Glutamatergic neuron (in vitro differentiated cells): ENCODE results near the gene DMRT1. TPM values are rescaled to one million over a fixed set of nuclear protein-coding genes. Genes with fewer than 3 reads are reported as not detected.

ENCODE experiments used
- DNase-seq: peaks from one replicate; pipeline ENCODE4 v3.0.0; 2022
- H3K27ac Mint-ChIP-seq: one replicate; pipeline ENCODE4 v1.8.0; 2020; ENCODE audit warnings: mild to moderate bottlenecking, mixed read lengths, inconsistent platforms; ENCODE audit not compliant: unreplicated experiment
- H3K27me3 Mint-ChIP-seq: one replicate; pipeline ENCODE4 v1.8.0; 2020; ENCODE audit warnings: mild to moderate bottlenecking, moderate library complexity, mixed read lengths, inconsistent platforms; ENCODE audit not compliant: unreplicated experiment
- H3K36me3 Mint-ChIP-seq: one replicate; pipeline ENCODE4 v1.8.0; 2020; ENCODE audit warnings: mild to moderate bottlenecking, mixed read lengths, inconsistent platforms; ENCODE audit not compliant: unreplicated experiment
- H3K4me1 Mint-ChIP-seq: one replicate; pipeline ENCODE4 v1.8.0; 2020; ENCODE audit warnings: mild to moderate bottlenecking, low read depth, mixed read lengths, inconsistent platforms; ENCODE audit not compliant: unreplicated experiment
- H3K4me3 Mint-ChIP-seq: one replicate; pipeline ENCODE4 v1.8.0; 2020; ENCODE audit warnings: mild to moderate bottlenecking, mixed read lengths, inconsistent platforms; ENCODE audit not compliant: unreplicated experiment
- H3K9me3 Mint-ChIP-seq: one replicate; pipeline ENCODE4 v1.8.0; 2020; ENCODE audit warnings: mild to moderate bottlenecking, moderate library complexity, mixed read lengths, inconsistent platforms; ENCODE audit not compliant: unreplicated experiment
- total RNA-seq: library from RNA; stranded (reverse); fragmentation: NEBNext Ultra II Directional; extraction: Animal tissue kit (Norgen Biotek cat#: 25700); gene quantifications from one replicate; pipeline ENCODE4 v1.2.1, GENCODE V29; 2021; ENCODE audit not compliant: unreplicated experiment
- TF ChIP-seq, protein P1 (sequence below): fragments of 200-600 bp; sonication (generic); IDR thresholded peaks from one replicate; pipeline ENCODE4 v1.5.0; 2021; ENCODE audit not compliant: partially characterized antibody, unreplicated experiment

Gene DMRT1
- total RNA-seq, 1 donor from 2014 or later, result 0.25 TPM

DNA sequence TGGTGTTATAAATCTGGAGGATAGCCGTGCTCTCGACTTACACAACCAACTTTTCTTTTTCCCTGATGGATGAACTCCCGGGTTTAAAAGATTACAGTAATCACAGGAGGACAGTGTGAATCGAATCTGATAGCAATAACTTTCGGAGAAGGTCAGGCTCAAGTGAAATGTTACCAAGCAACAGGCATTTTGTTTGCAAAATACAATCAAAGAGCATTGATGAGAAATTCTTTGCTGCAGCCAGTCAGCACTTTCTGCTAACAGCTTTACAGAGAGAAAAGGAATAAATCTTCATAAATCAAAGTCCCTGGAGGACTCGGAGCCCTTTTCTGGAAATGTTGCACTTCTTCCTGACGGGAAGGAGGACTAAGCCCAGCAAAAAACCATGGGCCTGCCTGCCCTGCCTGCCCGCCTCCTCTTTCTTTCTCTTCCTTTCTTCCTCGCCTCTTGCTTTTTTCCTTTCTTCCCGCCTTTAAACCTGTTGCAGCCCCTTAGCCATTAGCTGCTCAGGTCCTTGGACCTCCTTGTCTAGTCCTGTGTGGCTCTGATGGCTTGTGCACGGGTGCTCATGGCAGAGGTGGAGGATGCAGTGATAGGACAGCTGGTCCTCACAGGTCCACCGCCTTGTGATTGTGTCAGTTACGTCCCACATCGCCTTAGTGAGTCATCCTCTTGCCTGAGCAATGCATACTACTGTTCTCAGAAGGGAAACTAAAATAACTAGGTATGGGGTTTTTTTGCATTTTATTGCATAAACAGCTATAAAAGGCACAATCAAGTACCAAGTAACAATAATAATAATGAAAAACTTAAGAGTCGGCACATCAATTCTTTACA, 141.1 kb downstream of the DMRT1 start:
- no peak for DNase-seq
- Mint-ChIP-seq H3K4me1 (no peaks in the 10 kb centered on the region), H3K36me3 (no peaks in the 10 kb centered on the region), H3K9me3 (peaks cover 6% of the 10 kb centered on the region), H3K4me3 (no peak overlapping the region), H3K27me3 (peaks cover 38% of the 10 kb centered on the region), H3K27ac (no peak overlapping the region)
- TF ChIP-seq, protein P1, sequence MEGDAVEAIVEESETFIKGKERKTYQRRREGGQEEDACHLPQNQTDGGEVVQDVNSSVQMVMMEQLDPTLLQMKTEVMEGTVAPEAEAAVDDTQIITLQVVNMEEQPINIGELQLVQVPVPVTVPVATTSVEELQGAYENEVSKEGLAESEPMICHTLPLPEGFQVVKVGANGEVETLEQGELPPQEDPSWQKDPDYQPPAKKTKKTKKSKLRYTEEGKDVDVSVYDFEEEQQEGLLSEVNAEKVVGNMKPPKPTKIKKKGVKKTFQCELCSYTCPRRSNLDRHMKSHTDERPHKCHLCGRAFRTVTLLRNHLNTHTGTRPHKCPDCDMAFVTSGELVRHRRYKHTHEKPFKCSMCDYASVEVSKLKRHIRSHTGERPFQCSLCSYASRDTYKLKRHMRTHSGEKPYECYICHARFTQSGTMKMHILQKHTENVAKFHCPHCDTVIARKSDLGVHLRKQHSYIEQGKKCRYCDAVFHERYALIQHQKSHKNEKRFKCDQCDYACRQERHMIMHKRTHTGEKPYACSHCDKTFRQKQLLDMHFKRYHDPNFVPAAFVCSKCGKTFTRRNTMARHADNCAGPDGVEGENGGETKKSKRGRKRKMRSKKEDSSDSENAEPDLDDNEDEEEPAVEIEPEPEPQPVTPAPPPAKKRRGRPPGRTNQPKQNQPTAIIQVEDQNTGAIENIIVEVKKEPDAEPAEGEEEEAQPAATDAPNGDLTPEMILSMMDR, result no peak

DNA sequence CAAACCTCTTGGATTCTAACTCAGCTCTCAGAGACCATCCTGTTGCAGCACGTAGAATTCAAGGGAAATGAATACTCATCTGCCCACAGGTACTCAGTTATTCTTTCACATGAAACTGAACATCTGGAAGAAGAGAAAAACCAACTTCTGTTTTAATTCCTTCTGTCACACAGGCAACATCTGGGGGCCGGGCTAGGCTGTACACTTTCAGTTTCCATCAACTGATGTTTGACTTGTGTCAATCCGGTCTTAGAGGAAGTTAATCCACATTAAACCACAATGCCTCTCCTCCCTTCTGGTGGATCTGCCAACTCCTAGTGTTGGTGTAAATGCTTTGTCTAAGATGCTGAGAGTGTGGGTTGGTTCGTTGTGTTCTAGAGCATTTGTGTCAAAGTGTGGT, 152.5 kb downstream of the DMRT1 start:
- no peaks in the 10 kb centered on the region for H3K36me3 Mint-ChIP-seq
- no peaks in the 10 kb centered on the region for H3K4me1 Mint-ChIP-seq
- H3K27ac Mint-ChIP-seq, result no peak overlapping the region
- H3K9me3 Mint-ChIP-seq, result peaks cover 3% of the 10 kb centered on the region
- peaks cover 5% of the 10 kb centered on the region for H3K27me3 Mint-ChIP-seq
- H3K4me3 Mint-ChIP-seq, result no peak overlapping the region
- TF ChIP-seq, protein P1, result no peak
- DNase-seq, result no peak

GRCh38 chr9:995192-995591, 153.7 kb downstream of the DMRT1 start:
- DNase-seq, result no peak
- TF ChIP-seq, protein P1, result no peak
- Mint-ChIP-seq H3K4me1 (no peaks in the 10 kb centered on the region), H3K27me3 (peaks cover 4% of the 10 kb centered on the region), H3K27ac (no peak overlapping the region), H3K36me3 (no peaks in the 10 kb centered on the region), H3K9me3 (peaks cover 4% of the 10 kb centered on the region), H3K4me3 (no peak overlapping the region)

DNA sequence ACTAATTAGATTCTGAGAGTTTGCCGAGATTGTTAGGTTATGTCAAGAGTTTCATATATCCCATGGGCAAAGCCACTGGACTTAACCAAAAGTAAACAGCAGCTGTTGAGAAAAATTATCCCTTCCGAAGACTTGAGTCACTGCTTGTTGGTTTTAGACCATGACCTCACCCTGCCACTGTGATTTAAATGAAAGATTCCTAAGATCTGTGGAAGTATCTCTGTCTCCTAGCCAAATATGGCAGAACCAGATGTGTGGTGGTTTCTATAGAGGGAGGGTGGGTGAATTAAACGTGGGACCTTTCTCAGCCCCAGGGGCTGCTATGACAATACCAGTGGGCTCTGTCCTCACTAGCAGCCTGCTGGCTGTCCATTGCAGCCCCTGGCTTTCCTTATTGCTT, 154.3 kb downstream of the DMRT1 start:
- Mint-ChIP-seq H3K36me3 (no peaks in the 10 kb centered on the region), H3K4me1 (no peaks in the 10 kb centered on the region), H3K27ac (no peak overlapping the region), H3K4me3 (no peak overlapping the region), H3K27me3 (peaks cover 4% of the 10 kb centered on the region), H3K9me3 (peaks cover 4% of the 10 kb centered on the region)
- no peak for DNase-seq
- TF ChIP-seq, protein P1, result no peak
